HCT116 (cell line): ENCODE data around the gene IGFLR1. TPM values are rescaled to one million over a fixed set of nuclear protein-coding genes. Genes with fewer than 3 reads are reported as not detected.

Experiments used
- ATAC-seq: fragments of 200-7000 bp; cut with Tn5 transposase; 2 replicates; pipeline ENCODE4 v1.9.1; 2020; ENCODE audit warnings: mild to moderate bottlenecking, moderate library complexity
- BruUV-seq: library from RNA; stranded (reverse); fragments of 400-500 nt; replicated peaks from 2 replicates; lab custom pipeline; 2021; lab: Mats Ljungman, UMichigan
- CTCF ChIA-PET: fragments of 300-600 bp; sonication (Branson Sonifier 250); formaldehyde crosslinking; loops from one replicate; lab custom pipeline; 2021; ENCODE audit warnings: antibody characterized with exemption; lab: Charles Lee
- POLR2A ChIA-PET: fragments of 300-600, 350-600 bp; sonication (Branson Sonifier 250); formaldehyde crosslinking; loops from one replicate; lab custom pipeline; 2021; ENCODE audit warnings: antibody characterized with exemption; lab: Charles Lee
- RAD21 ChIA-PET, 2 experiments: fragments of 300-600 bp; sonication (Branson Sonifier 250); formaldehyde crosslinking; loops; one replicate each; lab custom pipeline; 2023; ENCODE audit warnings: low total read pairs in 2 of 2; ENCODE audit not compliant: uncharacterized antibody in 2 of 2, unreplicated experiment in 2 of 2, low non-redundant PET in 1 of 2; lab: Charles Lee
- DNase-seq: peaks from one replicate; pipeline ENCODE4 v3.0.0-alpha.2; 2010; ENCODE audit warnings: low read depth, low spot score
- H2AFZ ChIP-seq: fragments of 200-600 bp; shearing (Covaris generic), sonication (generic); 2 replicates; pipeline ENCODE4 v1.6.1; 2017; ENCODE audit warnings: low read depth, mixed run types, mixed read lengths, antibody characterized with exemption, low read length; ENCODE audit not compliant: poor library complexity, severe bottlenecking
- H3K27ac ChIP-seq: 2 replicates; pipeline ENCODE4 v1.5.1; 2012; ENCODE audit warnings: low read depth, low read length
- H3K27me3 ChIP-seq: fragments of 200-600 bp; sonication (generic); 2 replicates; pipeline ENCODE4 v1.6.1; 2016; ENCODE audit warnings: mixed run types, low read length, mixed read lengths; ENCODE audit not compliant: insufficient read depth
- H3K36me3 ChIP-seq, 2 experiments: fragments of 200-500 bp in 1 of 2; fragments of 200-600 bp in 1 of 2; sonication (Bioruptor generic) in 1 of 2; sonication (generic) in 1 of 2; 2 replicates each; pipeline versions ENCODE4 v1.5.1 to v1.6.1; 2014 to 2016; ENCODE audit warnings: low read length in 2 of 2, inconsistent platforms in 1 of 2, mixed read lengths in 1 of 2, mixed run types in 1 of 2; ENCODE audit not compliant: insufficient read depth in 2 of 2, control insufficient read depth in 1 of 2
- H3K4me1 ChIP-seq, 2 experiments: fragments of 200-600 bp in 1 of 2; sonication (generic) in 1 of 2; 2 replicates each; pipeline versions ENCODE4 v1.5.1 to v1.6.1; 2012 to 2017; ENCODE audit warnings: low read length in 2 of 2, inconsistent platforms in 1 of 2, mild to moderate bottlenecking in 1 of 2, mixed read lengths in 1 of 2, mixed run types in 1 of 2, moderate library complexity in 1 of 2; ENCODE audit not compliant: insufficient read depth in 2 of 2, control insufficient read depth in 1 of 2
- H3K4me2 ChIP-seq: fragments of 200-600 bp; sonication (generic); 2 replicates; pipeline ENCODE4 v1.6.1; 2017; ENCODE audit warnings: mixed run types, low read length, mixed read lengths
- H3K4me3 ChIP-seq, 2 experiments: fragments of 200-600 bp in 1 of 2; sonication (generic) in 1 of 2; replicated peaks in 1 of 2; 2 replicates each; pipeline ENCODE4 v1.5.1; 2011 to 2016; ENCODE audit warnings: low read length in 2 of 2, control low read depth in 1 of 2, low read depth in 1 of 2, mild to moderate bottlenecking in 1 of 2, mixed read lengths in 1 of 2, mixed run types in 1 of 2
- H3K79me2 ChIP-seq: fragments of 200-600 bp; sonication (generic); 2 replicates; pipeline ENCODE4 v1.6.1; 2017; ENCODE audit warnings: mild to moderate bottlenecking, mixed run types, low read length, moderate library complexity, mixed read lengths; ENCODE audit not compliant: insufficient read depth
- H3K9ac ChIP-seq: fragments of 200-600 bp; sonication (generic); 2 replicates; pipeline ENCODE4 v1.6.1; 2016; ENCODE audit warnings: low read length, mixed read lengths
- H3K9me2 ChIP-seq: fragments of 200-600 bp; sonication (generic), shearing (Covaris generic); 2 replicates; pipeline ENCODE4 v1.6.1; 2017; ENCODE audit warnings: mixed run types, mild to moderate bottlenecking, moderate library complexity; ENCODE audit not compliant: insufficient read depth
- H3K9me3 ChIP-seq, 2 experiments: fragments of 200-500 bp in 1 of 2; fragments of 200-600 bp in 1 of 2; sonication (Bioruptor generic) in 1 of 2; sonication (generic) in 1 of 2; 2 replicates each; pipeline ENCODE4 v1.6.1; 2014 to 2017; ENCODE audit warnings: low read length in 2 of 2, mixed read lengths in 2 of 2, inconsistent platforms in 1 of 2, low read depth in 1 of 2, mild to moderate bottlenecking in 1 of 2, mixed run types in 1 of 2, moderate library complexity in 1 of 2; ENCODE audit not compliant: control insufficient read depth in 1 of 2, insufficient read depth in 1 of 2
- H4K20me1 ChIP-seq: fragments of 200-600 bp; sonication (generic), shearing (Covaris generic); 2 replicates; pipeline ENCODE4 v1.6.1; 2017; ENCODE audit warnings: mixed run types, mild to moderate bottlenecking, moderate library complexity; ENCODE audit not compliant: insufficient read depth
- CEBPB ChIP-seq: IDR thresholded peaks from 2 replicates; pipeline ENCODE4 v1.6.1; 2012; ENCODE audit warnings: low read depth
- ELF1 ChIP-seq: IDR thresholded peaks from 2 replicates; pipeline ENCODE4 v1.6.1; 2012; ENCODE audit warnings: low read depth, borderline replicate concordance
- EZH2 ChIP-seq: fragments of 200-600 bp; sonication (generic); IDR thresholded peaks from 2 replicates; pipeline ENCODE4 v1.6.1; 2017; ENCODE audit warnings: antibody characterized with exemption, mixed run types
- POLR2A ChIP-seq: IDR thresholded peaks from 2 replicates; pipeline ENCODE4 v1.7.0; 2011; ENCODE audit warnings: borderline replicate concordance; ENCODE audit not compliant: insufficient read depth, insufficient read length; ENCODE audit errors: extremely low read depth
- POLR2AphosphoS5 ChIP-seq: IDR thresholded peaks from 2 replicates; pipeline ENCODE4 v1.6.1; 2011; ENCODE audit warnings: mild to moderate bottlenecking, low read depth, low read length, moderate library complexity
- RAD21 ChIP-seq: IDR thresholded peaks from 2 replicates; pipeline ENCODE4 v1.6.1; 2012; ENCODE audit warnings: low read depth, mild to moderate bottlenecking
- SIN3A ChIP-seq: IDR thresholded peaks from 2 replicates; pipeline ENCODE4 v1.6.1; 2012; ENCODE audit warnings: low read depth
- SP1 ChIP-seq: IDR thresholded peaks from 2 replicates; pipeline ENCODE4 v1.6.1; 2012; ENCODE audit warnings: low read depth
- SRF ChIP-seq: IDR thresholded peaks from 2 replicates; pipeline ENCODE4 v1.6.1; 2012; ENCODE audit warnings: low read depth
- ZNF274 ChIP-seq: fragments of 200-500 bp; sonication (Bioruptor generic); IDR thresholded peaks from 2 replicates; pipeline ENCODE4 v1.6.1; 2014; ENCODE audit warnings: mild to moderate bottlenecking, low read depth, low read length, inconsistent platforms
- intact Hi-C: fragments of 100-400 bp; cut with micrococcal nuclease; formaldehyde crosslinking; loops from 2 replicates; pipeline ENCODE4 v1.10.0; 2022
- total RNA-seq: library from RNA; stranded (reverse); gene quantifications from one replicate; pipeline ENCODE4 v1.2.1, GENCODE V29; 2021; ENCODE audit not compliant: unreplicated experiment
- TF ChIP-seq, protein P1 (sequence below): IDR thresholded peaks from 2 replicates; pipeline ENCODE4 v1.6.1; 2012; ENCODE audit warnings: low read depth

Gene IGFLR1
- total RNA-seq, 1 experiment from 2014 or later = 8.3 TPM

DNA sequence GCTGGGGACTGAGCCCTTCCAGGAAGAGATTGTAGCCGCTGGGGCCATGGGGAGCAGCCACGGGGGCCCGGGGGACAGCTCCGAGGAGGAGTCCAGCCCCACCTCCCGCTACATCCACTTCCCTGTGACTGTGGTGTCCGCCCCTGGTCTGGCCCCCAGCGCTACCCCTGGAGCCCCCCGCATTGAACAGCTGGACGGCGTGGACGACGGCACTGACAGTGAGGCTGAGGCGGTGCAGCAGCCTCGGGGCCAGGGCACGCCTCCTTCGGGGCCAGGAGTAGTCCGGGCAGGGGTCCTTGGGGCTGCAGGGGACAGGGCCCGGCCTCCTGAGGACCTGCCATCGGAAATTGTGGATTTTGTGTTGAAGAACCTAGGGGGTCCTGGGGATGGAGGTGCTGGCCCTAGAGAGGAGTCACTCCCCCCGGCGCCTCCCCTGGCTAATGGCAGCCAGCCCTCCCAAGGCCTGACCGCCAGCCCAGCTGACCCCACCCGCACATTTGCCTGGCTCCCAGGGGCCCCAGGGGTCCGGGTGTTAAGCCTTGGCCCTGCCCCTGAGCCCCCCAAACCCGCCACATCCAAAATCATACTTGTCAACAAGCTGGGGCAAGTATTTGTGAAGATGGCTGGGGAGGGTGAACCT is 9.6 kb downstream of the IGFLR1 start:
- Histone ChIP-seq H3K79me2 (no peaks in the 10 kb centered on the region), H3K9me3 (no peaks in the 10 kb centered on the region), H3K9ac (no peak overlapping the region), H3K27ac (no peak overlapping the region), H3K4me1 (no peaks in the 10 kb centered on the region), H3K36me3 (peaks cover 41 to 54% of the 10 kb centered on the region in 2 experiments), H3K27me3 (no peaks in the 10 kb centered on the region), H3K9me2 (no peaks in the 10 kb centered on the region), H3K4me2 (no peak overlapping the region), H3K4me3 (no peak overlapping the region), H2AFZ (no peak overlapping the region), H4K20me1 (no peaks in the 10 kb centered on the region)
- TF ChIP-seq SIN3A (no peak), SRF (no peak), POLR2AphosphoS5 (no peak), EZH2 (no peak), POLR2A (no peak), RAD21 (no peak), ZNF274 (no peak), CEBPB (no peak), ELF1 (no peak), SP1 (no peak)
- TF ChIP-seq, protein P1, sequence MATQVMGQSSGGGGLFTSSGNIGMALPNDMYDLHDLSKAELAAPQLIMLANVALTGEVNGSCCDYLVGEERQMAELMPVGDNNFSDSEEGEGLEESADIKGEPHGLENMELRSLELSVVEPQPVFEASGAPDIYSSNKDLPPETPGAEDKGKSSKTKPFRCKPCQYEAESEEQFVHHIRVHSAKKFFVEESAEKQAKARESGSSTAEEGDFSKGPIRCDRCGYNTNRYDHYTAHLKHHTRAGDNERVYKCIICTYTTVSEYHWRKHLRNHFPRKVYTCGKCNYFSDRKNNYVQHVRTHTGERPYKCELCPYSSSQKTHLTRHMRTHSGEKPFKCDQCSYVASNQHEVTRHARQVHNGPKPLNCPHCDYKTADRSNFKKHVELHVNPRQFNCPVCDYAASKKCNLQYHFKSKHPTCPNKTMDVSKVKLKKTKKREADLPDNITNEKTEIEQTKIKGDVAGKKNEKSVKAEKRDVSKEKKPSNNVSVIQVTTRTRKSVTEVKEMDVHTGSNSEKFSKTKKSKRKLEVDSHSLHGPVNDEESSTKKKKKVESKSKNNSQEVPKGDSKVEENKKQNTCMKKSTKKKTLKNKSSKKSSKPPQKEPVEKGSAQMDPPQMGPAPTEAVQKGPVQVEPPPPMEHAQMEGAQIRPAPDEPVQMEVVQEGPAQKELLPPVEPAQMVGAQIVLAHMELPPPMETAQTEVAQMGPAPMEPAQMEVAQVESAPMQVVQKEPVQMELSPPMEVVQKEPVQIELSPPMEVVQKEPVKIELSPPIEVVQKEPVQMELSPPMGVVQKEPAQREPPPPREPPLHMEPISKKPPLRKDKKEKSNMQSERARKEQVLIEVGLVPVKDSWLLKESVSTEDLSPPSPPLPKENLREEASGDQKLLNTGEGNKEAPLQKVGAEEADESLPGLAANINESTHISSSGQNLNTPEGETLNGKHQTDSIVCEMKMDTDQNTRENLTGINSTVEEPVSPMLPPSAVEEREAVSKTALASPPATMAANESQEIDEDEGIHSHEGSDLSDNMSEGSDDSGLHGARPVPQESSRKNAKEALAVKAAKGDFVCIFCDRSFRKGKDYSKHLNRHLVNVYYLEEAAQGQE = no peak
- ChIA-PET POLR2A (no interaction called here), RAD21 (no interaction called here), CTCF (no interaction called here)
- ATAC-seq = no peak
- intact Hi-C loops = no loop called here
- no TSS peak for BruUV-seq
- DNase-seq = no peak
